DMS153 treated with DMSO at 0.1 percent for 48 hours (cell line): Measurements from ENCODE around the gene FBXO21.
A peak's percentile ranks its signal among the peaks of the same experiment; 100 is the strongest.

Experiments
- DNase-seq: peaks from one replicate; lab custom pipeline; 2025; ENCODE audit not compliant: unreplicated experiment; lab: John Stamatoyannopoulos, UW

FBXO21 gene

GRCh38 chr12:117141097-117141898, 49.0 kb downstream of the FBXO21 start:
- DNase-seq, result peak; percentile 11

- peak; percentile 22 for DNase-seq
These were observed 49.7 kb downstream of the FBXO21 start for GRCh38 chr12:117140397-117141096.

GRCh38 chr12:117139025-117139717, 51.1 kb downstream of the FBXO21 start:
- DNase-seq, result no peak

GRCh38 chr12:117134721-117135120, 55.5 kb downstream of the FBXO21 start:
- no peak for DNase-seq

GRCh38 chr12:117134059-117134458, 56.2 kb downstream of the FBXO21 start:
- DNase-seq, result no peak

GRCh38 chr12:117130801-117131200, 59.5 kb downstream of the FBXO21 start:
- no peak for DNase-seq

GRCh38 chr12:117129391-117129790, 60.9 kb downstream of the FBXO21 start:
- no peak for DNase-seq

GRCh38 chr12:117127933-117128823, 62.1 kb downstream of the FBXO21 start:
- no peak for DNase-seq

GRCh38 chr12:117126335-117126734, 63.9 kb downstream of the FBXO21 start:
- DNase-seq, result no peak

GRCh38 chr12:117125767-117126166, 64.5 kb downstream of the FBXO21 start:
- no peak for DNase-seq

GRCh38 chr12:117125272-117125613, 65.0 kb downstream of the FBXO21 start:
- DNase-seq, result no peak

GRCh38 chr12:117124421-117125271, 65.6 kb downstream of the FBXO21 start:
- DNase-seq, result no peak

GRCh38 chr12:117121441-117121840, 68.8 kb downstream of the FBXO21 start:
- DNase-seq, result no peak

GRCh38 chr12:117120787-117121186, 69.5 kb downstream of the FBXO21 start:
- DNase-seq, result no peak

- DNase-seq, result no peak
These were observed 70.6 kb downstream of the FBXO21 start for GRCh38 chr12:117119592-117120198.

GRCh38 chr12:117118838-117119591, 71.3 kb downstream of the FBXO21 start:
- DNase-seq, result no peak

- no peak for DNase-seq
These were observed 75.5 kb downstream of the FBXO21 start for GRCh38 chr12:117114784-117115183.

GRCh38 chr12:117113231-117113630, 77.0 kb downstream of the FBXO21 start:
- DNase-seq, result no peak
